ENCODE measurements around the gene APH1B. TPM values are rescaled to one million over a fixed set of nuclear protein-coding genes. Genes with fewer than 3 reads are reported as not detected.
"Not testable (repeated sequence)": the region's sequence is repeated elsewhere in the genome, so short reads cannot be mapped to it uniquely, and the experiment has no call there.

APH1B gene
- total RNA-seq, 1 donor from 2014 or later = 17.0 TPM

- TF ChIP-seq CTCF (IDR thresholded peaks at IDR 0.05) = no peak
- Histone ChIP-seq H3K27me3 (no peaks in the 10 kb centered on the region), H3K4me3 (no peak overlapping the region), H3K27ac (no peak overlapping the region), H3K4me1 (no peaks in the 10 kb centered on the region), H3K9me3 (no peaks in the 10 kb centered on the region), H3K36me3 (peaks cover 0 to 4% of the 10 kb centered on the region in 2 donors)
- no peak for DNase-seq (ENCODE audit: low spot score in 2 of 2)
- intact Hi-C loops (cut with DNase I) = no loop called here
Observed at GRCh38 chr15:63314409-63314808, 37.0 kb downstream of the APH1B start.

- no peak overlapping the region for H3K4me3 ChIP-seq
- H3K9me3 ChIP-seq = no peaks in the 10 kb centered on the region
- no peaks in the 10 kb centered on the region for H3K27me3 ChIP-seq
- H3K27ac ChIP-seq = no peak overlapping the region
- DNase-seq (ENCODE audit: low spot score in 2 of 2) = no peak
- H3K4me1 ChIP-seq = no peaks in the 10 kb centered on the region
- no peaks in the 10 kb centered on the region for H3K36me3 ChIP-seq
- intact Hi-C loops (cut with DNase I) = no loop called here
- TF ChIP-seq CTCF (IDR thresholded peaks at IDR 0.05) = no peak
Observed at GRCh38 chr15:63318344-63318743, 40.9 kb downstream of the APH1B start.

GRCh38 chr15:63319065-63319464, 41.7 kb downstream of the APH1B start:
- intact Hi-C loops (cut with DNase I) = no loop called here
- Histone ChIP-seq H3K4me1 (no peaks in the 10 kb centered on the region), H3K9me3 (no peaks in the 10 kb centered on the region), H3K27me3 (no peaks in the 10 kb centered on the region), H3K27ac (no peak overlapping the region), H3K36me3 (no peaks in the 10 kb centered on the region), H3K4me3 (no peak overlapping the region)
- no peak for TF ChIP-seq CTCF (IDR thresholded peaks at IDR 0.05)
- DNase-seq (ENCODE audit: low spot score in 2 of 2) = no peak

- intact Hi-C loops (cut with DNase I); H3K4me3 ChIP-seq; DNase-seq (ENCODE audit: low spot score in 2 of 2); H3K4me1 ChIP-seq; H3K36me3 ChIP-seq; H3K9me3 ChIP-seq; H3K27ac ChIP-seq; H3K27me3 ChIP-seq: not testable (repeated sequence)
Observed at GRCh38 chr15:63320446-63320845, 43.0 kb downstream of the APH1B start.

- H3K4me1 ChIP-seq; DNase-seq (ENCODE audit: low spot score in 2 of 2); H3K27ac ChIP-seq; intact Hi-C loops (cut with DNase I); H3K27me3 ChIP-seq; H3K9me3 ChIP-seq; H3K4me3 ChIP-seq; H3K36me3 ChIP-seq: not testable (repeated sequence)
Observed at GRCh38 chr15:63320981-63321380, 43.6 kb downstream of the APH1B start.

DNA sequence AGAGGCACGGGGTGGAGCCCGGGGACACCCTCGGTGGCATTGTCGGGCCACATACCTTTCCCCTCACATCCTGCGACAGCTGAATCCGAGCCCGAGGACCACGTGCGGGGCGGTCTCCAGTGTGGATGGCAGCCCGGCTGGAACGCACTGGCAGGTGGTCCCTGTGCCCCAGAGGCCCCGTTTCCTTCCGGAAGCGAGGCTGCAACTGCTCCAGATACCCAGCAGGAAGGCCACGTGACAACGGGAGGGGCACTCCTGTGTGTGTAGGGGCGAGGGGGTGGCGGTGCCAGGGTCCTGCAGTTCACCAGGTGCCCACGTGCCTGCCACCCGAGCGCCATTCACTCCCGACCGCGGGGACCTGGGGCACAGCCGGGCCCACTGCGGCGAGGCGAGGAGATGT, 44.1 kb downstream of the APH1B start:
- H3K4me3 ChIP-seq = no peak overlapping the region
- intact Hi-C loops (cut with DNase I) = no loop called here
- H3K27ac ChIP-seq = no peak overlapping the region
- no peaks in the 10 kb centered on the region for H3K4me1 ChIP-seq
- no peak for TF ChIP-seq CTCF (IDR thresholded peaks at IDR 0.05)
- H3K27me3 ChIP-seq = no peaks in the 10 kb centered on the region
- no peak for DNase-seq (ENCODE audit: low spot score in 2 of 2)
- H3K9me3 ChIP-seq = no peaks in the 10 kb centered on the region
- H3K36me3 ChIP-seq = no peaks in the 10 kb centered on the region

DNA sequence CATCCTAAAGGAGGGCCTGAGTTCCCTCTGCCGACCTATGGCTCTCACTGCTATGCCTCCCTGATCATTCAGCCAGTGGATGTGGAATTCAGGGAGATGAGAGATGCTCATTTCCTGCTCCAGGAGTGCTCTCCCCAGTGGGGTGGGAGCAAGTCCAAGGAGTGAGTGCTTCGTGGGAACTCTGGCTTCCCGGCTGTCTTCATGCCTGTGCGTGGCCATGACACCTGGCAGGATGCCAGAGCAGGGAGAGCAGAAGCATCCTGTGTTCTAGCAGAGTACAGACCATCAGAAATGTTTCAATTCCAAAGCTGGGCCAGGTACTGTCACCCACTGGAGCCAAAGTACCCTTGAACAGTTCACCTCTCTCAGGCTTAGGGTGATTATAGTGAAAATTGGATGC, 45.1 kb downstream of the APH1B start:
- Histone ChIP-seq H3K27ac (no peak overlapping the region), H3K4me1 (no peaks in the 10 kb centered on the region), H3K36me3 (no peaks in the 10 kb centered on the region), H3K27me3 (no peaks in the 10 kb centered on the region), H3K4me3 (no peak overlapping the region), H3K9me3 (no peaks in the 10 kb centered on the region)
- intact Hi-C loops (cut with DNase I) = no loop called here
- no peak for DNase-seq (ENCODE audit: low spot score in 2 of 2)
- TF ChIP-seq CTCF (IDR thresholded peaks at IDR 0.05) = no peak
